Right lung (tissue), 5 donors: ENCODE results near the gene HAVCR2. TPM values are rescaled to one million over a fixed set of nuclear protein-coding genes. Genes with fewer than 3 reads are reported as not detected.
"Not testable (repeated sequence)": the region's sequence is repeated elsewhere in the genome, so short reads cannot be mapped to it uniquely, and the experiment has no call there.

ENCODE experiments used
- DNase-seq, 2 donors: peaks; one replicate each; pipeline ENCODE4 v3.0.0-alpha.2; 2013
- polyA plus RNA-seq, 5 donors: library from polyadenylated mRNA; unstranded; fragments of 120-200 nt; gene quantifications; one replicate each; pipeline versions ENCODE4 v1.2.1 to v1.2.3, GENCODE V29; 2013; ENCODE audit warnings: inconsistent platforms in 1 of 5, low replicate concordance in 1 of 5; ENCODE audit not compliant: insufficient read length in 5 of 5, insufficient read depth in 1 of 5

Gene HAVCR2
- polyA plus RNA-seq, 5 donors, result 2.3 to 2.9 (median 2.5) TPM

DNA sequence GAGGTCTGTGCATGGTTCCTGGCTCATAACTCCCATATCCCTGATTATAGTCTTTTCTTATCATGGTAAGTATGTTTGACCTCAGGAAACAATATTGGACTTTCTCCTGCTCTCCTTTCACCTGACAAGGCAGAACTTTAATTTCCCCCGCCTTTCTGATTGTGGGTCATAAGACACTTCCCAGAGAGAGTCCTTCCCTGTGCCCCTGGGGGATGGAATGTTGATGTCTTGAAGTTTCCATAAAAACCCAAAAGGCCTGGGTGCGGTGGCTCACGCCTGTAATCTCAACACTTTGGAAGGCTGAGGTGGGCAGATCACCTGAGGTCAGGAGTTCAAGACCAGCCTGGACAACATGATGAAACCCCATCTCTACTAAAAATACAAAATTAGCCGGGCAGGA is 61.8 kb downstream of the HAVCR2 start:
- DNase-seq, result not testable (repeated sequence)

GRCh38 chr5:157046041-157046440 is 62.8 kb downstream of the HAVCR2 start:
- DNase-seq, result no peak

DNA sequence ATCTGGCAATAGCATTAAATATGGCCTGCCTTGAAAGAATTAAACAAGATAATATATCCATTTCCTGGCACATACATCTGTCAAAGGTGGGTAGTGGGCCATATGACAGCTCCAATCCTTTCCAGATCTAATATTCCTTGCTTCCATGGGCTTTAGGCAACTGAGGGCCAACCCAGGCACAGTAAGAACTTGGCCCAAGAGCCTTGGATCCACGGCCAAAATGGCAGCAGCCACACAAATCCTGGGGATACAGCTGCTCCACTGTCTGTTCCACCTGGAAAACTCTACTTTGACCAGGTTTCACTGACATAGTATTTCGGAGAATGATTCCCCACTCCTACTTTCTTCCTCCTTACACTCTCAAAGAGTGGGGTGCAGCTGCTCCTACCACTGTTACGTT is 63.2 kb downstream of the HAVCR2 start:
- no peak for DNase-seq

GRCh38 chr5:157038568-157039187 is 70.2 kb downstream of the HAVCR2 start:
- no peak for DNase-seq

Other genes starting within 250 kb of the HAVCR2 start
- 1 to 10 TPM in 1 of 5 donors, under 1 TPM in 4; 0.33 to 1.3 (median 0.69) TPM for gene TIMD4, start 145.8 kb downstream of the HAVCR2 start, polyA plus RNA-seq
- 1 to 10 TPM in 3 of 5 donors, under 1 TPM in 2; 0.24 to 1.5 (median 1.1) TPM for gene HAVCR1, start 49.9 kb downstream of the HAVCR2 start, polyA plus RNA-seq
- 10 to 100 TPM; 15.8 to 24.5 (median 17.7) TPM for gene MED7, start 33.8 kb upstream of the HAVCR2 start, polyA plus RNA-seq
- not detected for gene GARIN3, start 57.2 kb upstream of the HAVCR2 start, polyA plus RNA-seq
- 1 to 10 TPM in 1 of 5 donors, under 1 TPM in 4; 0.75 to 1.2 (median 0.90) TPM for gene ITK, start 71.8 kb upstream of the HAVCR2 start, polyA plus RNA-seq
- gene CYFIP2, start 157.1 kb upstream of the HAVCR2 start, polyA plus RNA-seq, result 10 to 100 TPM; 23.0 to 34.6 (median 30.8) TPM